K562 (cell line): ENCODE results near the gene SLC25A31. TPM values are rescaled to one million over a fixed set of nuclear protein-coding genes. Genes with fewer than 3 reads are reported as not detected.

Experiments used
- ATAC-seq: fragments of 200-7000 bp; cut with Tn5 transposase; 3 replicates; pipeline ENCODE4 v1.9.1; 2020; ENCODE audit warnings: moderate library complexity
- BruUV-seq: library from RNA; stranded (reverse); fragments of 400-500 nt; replicated peaks from 2 replicates; lab custom pipeline; 2021; lab: Mats Ljungman, UMichigan
- CTCF ChIA-PET: fragments of 300-600 bp; formaldehyde crosslinking; extraction: SDS; loops from one replicate; lab custom pipeline; 2021; ENCODE audit warnings: low intra/inter-chr PET ratio; lab: Yijun Ruan, JAX
- POLR2A ChIA-PET: fragments of 300-600, 350-650 bp; sonication (Branson Sonifier 250); formaldehyde crosslinking; extraction: SDS; loops from one replicate; lab custom pipeline; 2021; ENCODE audit warnings: antibody characterized with exemption, inconsistent platforms; lab: Yijun Ruan, JAX
- DNase-seq, 4 experiments: peaks; one replicate each; pipeline versions ENCODE4 v3.0.0 to v3.0.0-alpha.2; 2011 to 2018; ENCODE audit warnings: low spot score in 3 of 4, mixed read lengths in 3 of 4; ENCODE audit errors: extremely low read depth in 1 of 4
- FAIRE-seq: peaks from 2 replicates; lab custom pipeline; 2011; peaks lifted over from hg19 to GRCh38; lab: Jason Lieb, UNC
- H2AFZ ChIP-seq: 2 replicates; pipeline ENCODE4 v1.6.0; 2011; ENCODE audit warnings: low read depth, low read length, control low read depth, inconsistent platforms
- H3K27ac ChIP-seq: fragments of 200-600 bp; 3 replicates; pipeline ENCODE4 v1.8.0; 2011; ENCODE audit warnings: low read depth, mild to moderate bottlenecking, control low read depth, inconsistent platforms, low read length, moderate library complexity, mixed read lengths; ENCODE audit errors: extremely low read depth
- H3K27me3 ChIP-seq, 2 experiments: fragments of 300-600 bp in 1 of 2; 2 replicates in 1 of 2; 3 replicates in 1 of 2; pipeline versions ENCODE4 v1.6.0 to v1.8.0; 2011; ENCODE audit warnings: inconsistent platforms in 2 of 2, low read length in 2 of 2, mild to moderate bottlenecking in 1 of 2, mixed read lengths in 1 of 2, moderate library complexity in 1 of 2; ENCODE audit not compliant: control insufficient read depth in 2 of 2, insufficient read depth in 2 of 2
- H3K36me3 ChIP-seq: fragments of 300-600 bp; 3 replicates; pipeline ENCODE4 v1.8.0; 2011; ENCODE audit warnings: mild to moderate bottlenecking, low read length, inconsistent platforms; ENCODE audit not compliant: control insufficient read depth, insufficient read depth
- H3K4me1 ChIP-seq, 2 experiments: fragments of 200-600 bp in 1 of 2; replicated peaks in 1 of 2; 2 replicates in 1 of 2; 3 replicates in 1 of 2; pipeline versions ENCODE4 v1.5.1 to v1.8.0; 2011; ENCODE audit warnings: inconsistent platforms in 2 of 2, low read length in 2 of 2, mild to moderate bottlenecking in 1 of 2, mixed read lengths in 1 of 2, moderate library complexity in 1 of 2; ENCODE audit not compliant: control insufficient read depth in 2 of 2, insufficient read depth in 2 of 2
- H3K4me2 ChIP-seq: 2 replicates; pipeline ENCODE4 v1.6.1; 2011; ENCODE audit warnings: low read length, control low read depth, inconsistent platforms, mixed read lengths; ENCODE audit not compliant: insufficient read depth
- H3K4me3 ChIP-seq: fragments of 200-600 bp; sonication (generic), shearing (Covaris generic); 2 replicates; pipeline ENCODE4 v1.5.1; 2016; ENCODE audit warnings: control low read depth, inconsistent platforms
- H3K79me2 ChIP-seq: fragments of 200-600 bp; 3 replicates; pipeline ENCODE4 v1.8.0; 2011; ENCODE audit warnings: low read length, inconsistent platforms; ENCODE audit not compliant: control insufficient read depth, insufficient read depth
- H3K9ac ChIP-seq, 2 experiments: 2 replicates each; pipeline versions ENCODE4 v1.6.0 to v1.6.1; 2011; ENCODE audit warnings: low read depth in 2 of 2, low read length in 2 of 2, control low read depth in 1 of 2, inconsistent platforms in 1 of 2, mild to moderate bottlenecking in 1 of 2, mixed read lengths in 1 of 2; ENCODE audit not compliant: insufficient read depth in 1 of 2
- H3K9me1 ChIP-seq: one replicate; pipeline ENCODE4 v1.6.0; 2011; ENCODE audit warnings: inconsistent platforms, mild to moderate bottlenecking, low read length, moderate library complexity; ENCODE audit not compliant: control insufficient read depth, insufficient read depth
- H3K9me3 ChIP-seq: replicated peaks from 2 replicates; pipeline ENCODE4 v1.5.1; 2011; ENCODE audit warnings: low read depth, low read length, inconsistent platforms; ENCODE audit not compliant: control insufficient read depth, insufficient read depth
- H4K20me1 ChIP-seq: replicated peaks from 2 replicates; pipeline ENCODE4 v1.6.1; 2011; ENCODE audit warnings: low read length, inconsistent platforms, mixed read lengths; ENCODE audit not compliant: control insufficient read depth, insufficient read depth
- CBFA2T3 ChIP-seq: fragments of 450-650 bp; IDR thresholded peaks from 2 replicates; pipeline ENCODE4 v1.6.1; 2017
- HLTF ChIP-seq: fragments of 450-650 bp; IDR thresholded peaks from 2 replicates; pipeline ENCODE4 v1.6.1; 2016
- LEF1 ChIP-seq: fragments of 450-650 bp; IDR thresholded peaks from 2 replicates; pipeline ENCODE4 v1.6.1; 2016; ENCODE audit warnings: mild to moderate bottlenecking
- PKNOX1 ChIP-seq: fragments of 450-650 bp; IDR thresholded peaks from 2 replicates; pipeline ENCODE4 v1.6.1; 2016
- RHOXF2B ChIP-seq: fragments of 250-450 bp; sonication (Bioruptor Pico); conservative IDR thresholded peaks from 2 replicates; pipeline ENCODE4 v1.5.1; 2021
- ZBTB5 ChIP-seq: fragments of 450-650 bp; IDR thresholded peaks from 2 replicates; pipeline ENCODE4 v1.6.1; 2017; ENCODE audit warnings: antibody characterized with exemption
- ZNF707 ChIP-seq: fragments of 250-450 bp; sonication (Bioruptor Pico); conservative IDR thresholded peaks from 2 replicates; pipeline ENCODE4 v1.8.0; 2022; ENCODE audit warnings: inconsistent platforms, mild to moderate bottlenecking, moderate library complexity
- WGBS: fragments of 100-300 bp; shearing (Covaris generic); methylation state at CpG from one replicate; pipeline ENCODE4 v1.1.6; 2016; ENCODE audit warnings: low coverage, mixed read lengths; ENCODE audit not compliant: insufficient coverage; ENCODE audit errors: missing lambda C conversion rate; 5-methylcytosine and 5-hydroxymethylcytosine counted together
- in situ Hi-C: fragments of 300-500 bp; cut with MboI; formaldehyde crosslinking; loops from 4 replicates; pipeline ENCODE4 v1.15.0; 2018; ENCODE audit warnings: inconsistent platforms, mixed read lengths
- intact Hi-C: fragments of 100-400 bp; cut with micrococcal nuclease; formaldehyde crosslinking; loops from 2 replicates; pipeline ENCODE4 v1.14.2; 2022
- polyA plus RNA-seq, 8 experiments: library from polyadenylated mRNA; depleted of rRNA in 4 of 8; stranded (reverse) in 5 of 8; unstranded in 3 of 8; fragments of >200 nt; fragmentation: Nextera tagmentation in 2 of 8; fragmentation: Illumina TruSeq in 1 of 8; extraction: Ambion mirVana in 2 of 8; extraction: Trizol in 1 of 8; gene quantifications; 2 replicates each; pipeline versions ENCODE4 v1.2.1 to v1.2.3, GENCODE V29; 2011 to 2014; ENCODE audit warnings: inconsistent platforms in 1 of 8, missing spikeins in 1 of 8
- total RNA-seq, 7 experiments: library from RNA; depleted of rRNA in 6 of 7; stranded (reverse); fragments of >200 nt in 6 of 7; fragmentation: Illumina TruSeq in 2 of 7; extraction: Trizol in 2 of 7; gene quantifications; 2 replicates each; pipeline versions ENCODE4 v1.2.1 to v1.2.3, GENCODE V29; 2011 to 2021; ENCODE audit warnings: low replicate concordance in 1 of 7

SLC25A31 gene
- total and polyA plus RNA-seq, 9 of the 15 experiments (the other 6 are each of a cell fraction or from before 2014, with no cell fraction given), result 0.07 TPM; not detected in 8

- TF ChIP-seq ZBTB5, result no peak
- TF ChIP-seq CBFA2T3, result 0 out of 2 replicates have a peak, but pooled peaks have one; percentile 18
- TF ChIP-seq ZNF707 (CRISPR knock-in tag), result no peak
- peak; percentile 83 for TF ChIP-seq PKNOX1
- TF ChIP-seq RHOXF2B (CRISPR knock-in tag), result no peak
- TF ChIP-seq LEF1, result no peak
These were observed 47.9 kb downstream of the SLC25A31 start (continued) for GRCh38 chr4:127778102-127778501.

GRCh38 chr4:127780598-127780997, 50.4 kb downstream of the SLC25A31 start:
- H3K4me1 ChIP-seq, result peaks cover 0 to 13% of the 10 kb centered on the region in 2 experiments; a peak in 2 of 5 replicates
- in situ Hi-C loops, result no loop called here
- H3K27ac ChIP-seq, result no peak overlapping the region
- no peak overlapping the region for H3K4me3 ChIP-seq
- H3K9me3 ChIP-seq, result no peaks in the 10 kb centered on the region
- H4K20me1 ChIP-seq, result no peaks in the 10 kb centered on the region
- DNase-seq (no peak), ATAC-seq (no peak), FAIRE-seq (no peak)
- ChIA-PET CTCF (no interaction called here), POLR2A (no interaction called here)
- TF ChIP-seq HLTF, result no peak
- 0 out of 4 replicates have a peak overlapping the region, but pooled peaks of 1 of the 2 experiments have one; percentile 5 for H3K9ac ChIP-seq
- no peaks in the 10 kb centered on the region for H3K9me1 ChIP-seq
- no peak overlapping the region for H3K4me2 ChIP-seq
- H3K79me2 ChIP-seq, result peaks cover 35% of the 10 kb centered on the region
- H3K27me3 ChIP-seq, result no peaks in the 10 kb centered on the region
- H3K36me3 ChIP-seq, result no peaks in the 10 kb centered on the region; the same call in 2 of the 3 replicates
- 92% methylated on average over 10 of the region's 12 CpGs for WGBS
- intact Hi-C loops, result loop anchor here (5.0 kb wide), 1 partner anchor 282 kb away; the partner anchor contains the start of gene LARP1B
- no TSS peak for BruUV-seq
- peak overlapping the region; percentile 89 for H2AFZ ChIP-seq
